ENCODE results near the gene SMARCAD1. TPM values are rescaled to one million over a fixed set of nuclear protein-coding genes. Genes with fewer than 3 reads are reported as not detected.

The SMARCAD1 gene
- polyA plus RNA-seq, 1 of the 3 experiments (the other 2 are of a cell fraction) = 10.7 TPM

DNA sequence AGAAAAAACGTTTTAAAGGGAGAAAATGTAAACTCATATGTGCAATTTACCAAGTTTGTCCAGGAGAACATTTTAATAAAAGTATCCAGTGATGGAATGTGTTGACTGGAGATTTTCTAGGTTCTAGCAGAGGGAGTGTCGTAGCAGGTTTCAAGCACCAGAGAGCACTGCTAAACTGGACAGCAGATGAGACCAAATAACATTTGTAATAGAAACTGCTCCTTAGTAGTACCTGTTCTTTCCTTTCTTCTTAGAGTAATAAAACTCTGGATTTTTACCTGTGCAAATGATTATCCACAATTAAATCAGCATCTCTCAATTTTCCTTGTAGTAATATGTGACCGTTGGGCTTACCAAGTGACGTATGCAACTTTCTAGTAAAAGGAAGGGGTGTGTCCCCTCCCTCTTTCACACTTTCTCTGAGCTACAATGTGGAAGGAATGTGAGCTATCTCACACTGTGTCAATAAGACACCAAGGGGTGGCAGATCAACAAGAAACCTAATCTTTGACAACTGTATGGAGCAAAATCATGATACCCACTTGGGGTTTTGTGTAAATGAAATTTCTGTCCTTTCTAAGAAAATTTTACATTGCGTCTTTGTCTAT, 125.4 kb downstream of the SMARCAD1 start (continued):
- TF ChIP-seq, protein P1, sequence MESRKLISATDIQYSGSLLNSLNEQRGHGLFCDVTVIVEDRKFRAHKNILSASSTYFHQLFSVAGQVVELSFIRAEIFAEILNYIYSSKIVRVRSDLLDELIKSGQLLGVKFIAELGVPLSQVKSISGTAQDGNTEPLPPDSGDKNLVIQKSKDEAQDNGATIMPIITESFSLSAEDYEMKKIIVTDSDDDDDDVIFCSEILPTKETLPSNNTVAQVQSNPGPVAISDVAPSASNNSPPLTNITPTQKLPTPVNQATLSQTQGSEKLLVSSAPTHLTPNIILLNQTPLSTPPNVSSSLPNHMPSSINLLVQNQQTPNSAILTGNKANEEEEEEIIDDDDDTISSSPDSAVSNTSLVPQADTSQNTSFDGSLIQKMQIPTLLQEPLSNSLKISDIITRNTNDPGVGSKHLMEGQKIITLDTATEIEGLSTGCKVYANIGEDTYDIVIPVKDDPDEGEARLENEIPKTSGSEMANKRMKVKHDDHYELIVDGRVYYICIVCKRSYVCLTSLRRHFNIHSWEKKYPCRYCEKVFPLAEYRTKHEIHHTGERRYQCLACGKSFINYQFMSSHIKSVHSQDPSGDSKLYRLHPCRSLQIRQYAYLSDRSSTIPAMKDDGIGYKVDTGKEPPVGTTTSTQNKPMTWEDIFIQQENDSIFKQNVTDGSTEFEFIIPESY (IDR thresholded peaks at IDR 0.05; ENCODE audit: borderline replicate concordance, low read depth) = no peak
- TF ChIP-seq SMC3 (IDR thresholded peaks at IDR 0.05; ENCODE audit: low read depth, low read length) = no peak
- TF ChIP-seq MEF2A (IDR thresholded peaks at IDR 0.05; ENCODE audit: borderline replicate concordance, low read depth) = no peak
- no peak for TF ChIP-seq GABPA (IDR thresholded peaks at IDR 0.05; ENCODE audit: low read depth)
- TF ChIP-seq, protein P2, sequence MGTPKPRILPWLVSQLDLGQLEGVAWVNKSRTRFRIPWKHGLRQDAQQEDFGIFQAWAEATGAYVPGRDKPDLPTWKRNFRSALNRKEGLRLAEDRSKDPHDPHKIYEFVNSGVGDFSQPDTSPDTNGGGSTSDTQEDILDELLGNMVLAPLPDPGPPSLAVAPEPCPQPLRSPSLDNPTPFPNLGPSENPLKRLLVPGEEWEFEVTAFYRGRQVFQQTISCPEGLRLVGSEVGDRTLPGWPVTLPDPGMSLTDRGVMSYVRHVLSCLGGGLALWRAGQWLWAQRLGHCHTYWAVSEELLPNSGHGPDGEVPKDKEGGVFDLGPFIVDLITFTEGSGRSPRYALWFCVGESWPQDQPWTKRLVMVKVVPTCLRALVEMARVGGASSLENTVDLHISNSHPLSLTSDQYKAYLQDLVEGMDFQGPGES (IDR thresholded peaks at IDR 0.05; ENCODE audit: low read depth, low read length) = no peak
- TF ChIP-seq EP300 (IDR thresholded peaks at IDR 0.05; ENCODE audit: borderline replicate concordance in 1 of 2, low read depth in 1 of 2, low read length in 1 of 2) = no peak

DNA sequence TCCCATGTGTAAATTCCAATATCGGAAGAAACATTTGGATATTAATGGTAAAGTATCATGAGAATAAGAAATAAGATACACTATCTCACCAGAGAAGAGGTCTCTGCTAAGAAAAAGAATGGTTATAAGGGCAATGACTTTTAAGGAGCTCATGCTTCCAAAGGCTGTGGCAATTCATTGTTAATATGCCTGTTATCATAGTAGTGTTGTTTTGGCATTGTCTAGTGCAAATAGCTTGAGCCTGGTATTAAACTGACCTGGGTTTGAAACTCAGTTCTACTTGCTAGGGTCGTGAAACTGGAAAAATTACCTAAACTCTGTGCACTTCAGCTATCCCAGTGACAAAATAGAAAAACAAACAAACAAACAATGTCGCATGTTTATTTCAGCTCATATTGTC, 126.2 kb downstream of the SMARCAD1 start:
- WGBS (ENCODE audit: low lambda C conversion rate) = 66% methylated on average over 3 of the region's 3 CpGs
- no peaks in the 10 kb centered on the region for H3K9me2 ChIP-seq
- no peaks in the 10 kb centered on the region for H4K20me1 ChIP-seq (ENCODE audit: insufficient read depth)
- H2AFZ ChIP-seq (ENCODE audit: low read depth) = no peak overlapping the region
- no peaks in the 10 kb centered on the region for H3K79me2 ChIP-seq (ENCODE audit: insufficient read depth)
- no peaks in the 10 kb centered on the region for H3K27me3 ChIP-seq (ENCODE audit: insufficient read depth)
- no peak overlapping the region for H3K4me2 ChIP-seq
- no peak overlapping the region for H3K9ac ChIP-seq
- ChIA-PET POLR2A (no interaction called here), CTCF (interaction anchor here (0.7 to 3.2 kb wide), 3 partner anchors 10 to 56 kb away, joined by 3 to 11 read pairs (median 3); partner anchors contain the start of gene HPGDS)
- DNase-seq = no peak
- no peak overlapping the region for H3K27ac ChIP-seq (ENCODE audit: low read depth in 2 of 2, low read length in 1 of 2)
- H3K4me1 ChIP-seq (ENCODE audit: control insufficient read depth in 1 of 2, insufficient read depth in 2 of 2, low read depth in 1 of 2, low read length in 1 of 2) = no peaks in the 10 kb centered on the region
- H3F3A ChIP-seq (replicated peaks; ENCODE audit: insufficient read depth) = no peaks in the 10 kb centered on the region
- no peaks in the 10 kb centered on the region for H3K9me3 ChIP-seq
- TF ChIP-seq RFX5 (IDR thresholded peaks at IDR 0.05; ENCODE audit: low read length) (no peak), EP300 (IDR thresholded peaks at IDR 0.05; ENCODE audit: borderline replicate concordance in 1 of 2, low read depth in 1 of 2, low read length in 1 of 2) (no peak), MEF2A (IDR thresholded peaks at IDR 0.05; ENCODE audit: borderline replicate concordance, low read depth) (no peak), CHD2 (IDR thresholded peaks at IDR 0.05; ENCODE audit: low read length, partially characterized antibody) (no peak), TEAD4 (IDR thresholded peaks at IDR 0.05; ENCODE audit: borderline replicate concordance, insufficient read depth) (no peak), RCOR1 (IDR thresholded peaks at IDR 0.05; ENCODE audit: low read length) (no peak), ELF1 (IDR thresholded peaks at IDR 0.05) (no peak), MXI1 (IDR thresholded peaks at IDR 0.05; ENCODE audit: low read depth, low read length) (no peak), EZH2phosphoT487 (IDR thresholded peaks at IDR 0.05; ENCODE audit: borderline replicate concordance, low read depth) (no peak), SMC3 (IDR thresholded peaks at IDR 0.05; ENCODE audit: low read depth, low read length) (no peak), JUND (IDR thresholded peaks at IDR 0.05) (no peak)
- TF ChIP-seq, protein P3, sequence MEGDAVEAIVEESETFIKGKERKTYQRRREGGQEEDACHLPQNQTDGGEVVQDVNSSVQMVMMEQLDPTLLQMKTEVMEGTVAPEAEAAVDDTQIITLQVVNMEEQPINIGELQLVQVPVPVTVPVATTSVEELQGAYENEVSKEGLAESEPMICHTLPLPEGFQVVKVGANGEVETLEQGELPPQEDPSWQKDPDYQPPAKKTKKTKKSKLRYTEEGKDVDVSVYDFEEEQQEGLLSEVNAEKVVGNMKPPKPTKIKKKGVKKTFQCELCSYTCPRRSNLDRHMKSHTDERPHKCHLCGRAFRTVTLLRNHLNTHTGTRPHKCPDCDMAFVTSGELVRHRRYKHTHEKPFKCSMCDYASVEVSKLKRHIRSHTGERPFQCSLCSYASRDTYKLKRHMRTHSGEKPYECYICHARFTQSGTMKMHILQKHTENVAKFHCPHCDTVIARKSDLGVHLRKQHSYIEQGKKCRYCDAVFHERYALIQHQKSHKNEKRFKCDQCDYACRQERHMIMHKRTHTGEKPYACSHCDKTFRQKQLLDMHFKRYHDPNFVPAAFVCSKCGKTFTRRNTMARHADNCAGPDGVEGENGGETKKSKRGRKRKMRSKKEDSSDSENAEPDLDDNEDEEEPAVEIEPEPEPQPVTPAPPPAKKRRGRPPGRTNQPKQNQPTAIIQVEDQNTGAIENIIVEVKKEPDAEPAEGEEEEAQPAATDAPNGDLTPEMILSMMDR (IDR thresholded peaks at IDR 0.05) = no peak
- TF ChIP-seq, protein P4, sequence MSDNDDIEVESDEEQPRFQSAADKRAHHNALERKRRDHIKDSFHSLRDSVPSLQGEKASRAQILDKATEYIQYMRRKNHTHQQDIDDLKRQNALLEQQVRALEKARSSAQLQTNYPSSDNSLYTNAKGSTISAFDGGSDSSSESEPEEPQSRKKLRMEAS (IDR thresholded peaks at IDR 0.05; ENCODE audit: low read depth) = no peak
- TF ChIP-seq, protein P1 (IDR thresholded peaks at IDR 0.05; ENCODE audit: borderline replicate concordance, low read depth) = no peak
- H3K36me3 ChIP-seq (replicated peaks in 1 of 2; ENCODE audit: control insufficient read depth in 1 of 2, insufficient read depth in 2 of 2, low read length in 1 of 2) = no peaks in the 10 kb centered on the region
- no peak overlapping the region for H3K4me3 ChIP-seq (ENCODE audit: low read depth in 2 of 2, low read length in 1 of 2)
